Stimulated activated CD4-positive, alpha-beta T cell treated with anti-CD3 and anti-CD28 coated beads, Interleukin-15, amount 100 ng/mL, for 24 hours (primary cell): ENCODE measurements around the gene GLG1.
"Not testable (repeated sequence)": the region's sequence is repeated elsewhere in the genome, so short reads cannot be mapped to it uniquely, and the experiment has no call there.

Experiments used
- DNase-seq: peaks from one replicate; pipeline ENCODE4 v3.0.0-alpha.2; 2020

The GLG1 gene

GRCh38 chr16:74404148-74404933, 202.6 kb downstream of the GLG1 start:
- DNase-seq, result not testable (repeated sequence)

- DNase-seq, result not testable (repeated sequence)
Measured at GRCh38 chr16:74400238-74400637, 206.7 kb downstream of the GLG1 start.

GRCh38 chr16:74398212-74398895, 208.6 kb downstream of the GLG1 start:
- DNase-seq, result not testable (repeated sequence)
